Cardiac fibroblast (primary cell): ENCODE results near the gene CENPU.

Source experiments
- DNase-seq, 2 donors: peaks; one replicate each; pipeline versions ENCODE4 v3.0.0 to v3.0.0-alpha.2; 2010; ENCODE audit warnings: low read depth in 2 of 2
- H3K4me3 ChIP-seq, 2 donors: replicated peaks in 1 of 2; 1 replicate in 1 of 2; 2 replicates in 1 of 2; pipeline ENCODE4 v1.5.1; 2011; ENCODE audit warnings: low read depth in 2 of 2, low read length in 2 of 2, mild to moderate bottlenecking in 2 of 2, moderate library complexity in 1 of 2
- CTCF ChIP-seq: IDR thresholded peaks from one replicate; pipeline ENCODE4 v1.5.1; 2011; ENCODE audit warnings: low read depth, mild to moderate bottlenecking, low read length, inconsistent platforms

Gene CENPU

GRCh38 chr4:184684491-184685189 is 49.3 kb downstream of the CENPU start:
- peak; percentile 17 to 26 for DNase-seq
- no peak for TF ChIP-seq CTCF
- H3K4me3 ChIP-seq = no peak overlapping the region

GRCh38 chr4:184681916-184682315 is 52.0 kb downstream of the CENPU start:
- no peak for DNase-seq
- TF ChIP-seq CTCF = no peak

GRCh38 chr4:184680698-184681097 is 53.2 kb downstream of the CENPU start:
- DNase-seq = no peak
- no peak for TF ChIP-seq CTCF
- no peak overlapping the region for H3K4me3 ChIP-seq

More at GRCh38 chr4:184681916-184682315, 52.0 kb downstream of the CENPU start:
- no peak overlapping the region for H3K4me3 ChIP-seq

GRCh38 chr4:184675821-184676492 is 57.9 kb downstream of the CENPU start:
- no peak overlapping the region for H3K4me3 ChIP-seq
- no peak for TF ChIP-seq CTCF
- no peak for DNase-seq

- DNase-seq = no peak
- no peak for TF ChIP-seq CTCF
- H3K4me3 ChIP-seq = no peak overlapping the region
Measured at GRCh38 chr4:184675018-184675417, 58.9 kb downstream of the CENPU start.

GRCh38 chr4:184674011-184674410 is 59.9 kb downstream of the CENPU start:
- H3K4me3 ChIP-seq = no peak overlapping the region
- TF ChIP-seq CTCF = no peak
- no peak for DNase-seq

GRCh38 chr4:184672741-184673140 is 61.2 kb downstream of the CENPU start:
- no peak for DNase-seq
- no peak for TF ChIP-seq CTCF
- H3K4me3 ChIP-seq = no peak overlapping the region
